Heart right ventricle (tissue), 16 donors: ENCODE results near the gene PHACTR3. TPM values are rescaled to one million over a fixed set of nuclear protein-coding genes. Genes with fewer than 3 reads are reported as not detected.

ENCODE experiments used
- ATAC-seq, 8 donors: fragments of 200-7000 bp; cut with Tn5 transposase; one replicate each; pipeline ENCODE4 v1.9.1; 2020; ENCODE audit warnings: mild to moderate bottlenecking in 8 of 8, moderate library complexity in 8 of 8, moderate number of reproducible peaks in 1 of 8
- DNase-seq, 2 donors: peaks; one replicate each; pipeline ENCODE4 v3.0.0-alpha.2; 2020
- H3K27ac ChIP-seq, 10 donors: fragments of 200-600 bp; sonication (generic) in 2 of 10; one replicate each; pipeline versions ENCODE4 v1.5.0 to v1.8.0; 2020 to 2022; ENCODE audit warnings: mild to moderate bottlenecking in 3 of 10
- H3K27me3 ChIP-seq, 7 donors: fragments of 200-600 bp; one replicate each; pipeline ENCODE4 v1.8.0; 2021 to 2022; ENCODE audit warnings: mild to moderate bottlenecking in 2 of 7
- H3K36me3 ChIP-seq, 9 donors: fragments of 200-600 bp; sonication (generic) in 1 of 9; one replicate each; pipeline versions ENCODE4 v1.5.0 to v1.8.0; 2020 to 2022; ENCODE audit warnings: mild to moderate bottlenecking in 2 of 9
- H3K4me1 ChIP-seq, 9 donors: fragments of 200-600 bp; sonication (generic) in 1 of 9; one replicate each; pipeline versions ENCODE4 v1.5.0 to v1.8.0; 2020 to 2022; ENCODE audit warnings: mild to moderate bottlenecking in 4 of 9
- H3K4me3 ChIP-seq, 10 donors: fragments of 200-600 bp; sonication (generic) in 2 of 10; one replicate each; pipeline versions ENCODE4 v1.5.0 to v1.8.0; 2020 to 2022; ENCODE audit warnings: mild to moderate bottlenecking in 7 of 10, moderate library complexity in 2 of 10
- H3K9me3 ChIP-seq, 11 donors: fragments of 200-600 bp in 10 of 11; sonication (generic) in 2 of 11; one replicate each; pipeline versions ENCODE4 v1.5.0 to v1.8.0; 2013 to 2022; ENCODE audit warnings: mild to moderate bottlenecking in 2 of 11, control low read depth in 1 of 11, moderate library complexity in 1 of 11
- WGBS, 2 donors: extraction: QIAGEN DNeasy Blood & Tissue Kit; methylation state at CpG; one replicate each; pipeline ENCODE4 v1.1.7; 2013; ENCODE audit warnings: inconsistent platforms in 1 of 2; 5-methylcytosine and 5-hydroxymethylcytosine counted together
- intact Hi-C, 10 donors: fragments of 100-400 bp; cut with DNase I; formaldehyde crosslinking; loops; one replicate each; pipeline versions ENCODE4 v1.11.1 to v1.14.2; 2022
- polyA plus RNA-seq, 2 donors: library from polyadenylated mRNA; stranded (reverse); fragments of 200-250 nt; gene quantifications; one replicate each; pipeline ENCODE4 v1.2.3, GENCODE V29; 2013
- total RNA-seq, 10 donors: library from RNA; stranded (reverse); fragmentation: NEBNext Ultra II Directional in 3 of 10; extraction: Animal tissue kit (Norgen Biotek cat#: 25700) in 3 of 10; gene quantifications; one replicate each; pipeline versions ENCODE4 v1.2.1 to v1.2.4, GENCODE V29; 2021 to 2023
- TF ChIP-seq, protein P1 (sequence below), 9 donors: fragments of 200-600 bp; sonication (generic) in 2 of 9; IDR thresholded peaks; one replicate each; pipeline versions ENCODE4 v1.5.0 to v1.8.0; 2021 to 2022; ENCODE audit warnings: antibody characterized with exemption in 9 of 9, mild to moderate bottlenecking in 5 of 9, moderate library complexity in 1 of 9
- donor health status: Arrhythmogenic right ventricular cardiomyopathy.
- donor health status: ischemic (EF 13 %, LVEDD 7.1; RV severe dilation, severe dysfunction).
- donor health status: healthy with polysubstance abuse.
- donor health status: DM: no; HTN: yes; CAD: no.
- donor health status: DM: no; HTN: no; CAD: no.
- donor health status: ischemic (EF 25% LVEDD 6.9; RV normal size, moderate dysfunction).
- donor health status: ischemic (EF 25% LVEDD 5.7; RV mildly dilated, moderate dysfunction).
- donor health status: healthy.
- donor health status: DM: yes; HTN: yes; CAD: no.
- donor health status: Ischemic cardiomyopathy.
- donor health status: ischemic (EF 35%, LVEDD 5.7; RV mildly dilated, moderate dysfunction).
- donor health status: nonischemic (EF 11% LVEDD 7.7; RV severe dilation, severe dysfunction).
- donor health status: DM: yes; HTN: yes; CAD: no.
- donor health status: PGD.
- donor health status: ischemic (EF 29% LVEDD 5.4; RV normal size, mild dysfunction).
- donor health status: nonischemic (EF 23%, LVEDD 6.1; RV moderate dilation, normal function).

Gene PHACTR3
- total and polyA plus RNA-seq, 12 donors = 0.51 to 24.1 (median 3.7) TPM

DNA sequence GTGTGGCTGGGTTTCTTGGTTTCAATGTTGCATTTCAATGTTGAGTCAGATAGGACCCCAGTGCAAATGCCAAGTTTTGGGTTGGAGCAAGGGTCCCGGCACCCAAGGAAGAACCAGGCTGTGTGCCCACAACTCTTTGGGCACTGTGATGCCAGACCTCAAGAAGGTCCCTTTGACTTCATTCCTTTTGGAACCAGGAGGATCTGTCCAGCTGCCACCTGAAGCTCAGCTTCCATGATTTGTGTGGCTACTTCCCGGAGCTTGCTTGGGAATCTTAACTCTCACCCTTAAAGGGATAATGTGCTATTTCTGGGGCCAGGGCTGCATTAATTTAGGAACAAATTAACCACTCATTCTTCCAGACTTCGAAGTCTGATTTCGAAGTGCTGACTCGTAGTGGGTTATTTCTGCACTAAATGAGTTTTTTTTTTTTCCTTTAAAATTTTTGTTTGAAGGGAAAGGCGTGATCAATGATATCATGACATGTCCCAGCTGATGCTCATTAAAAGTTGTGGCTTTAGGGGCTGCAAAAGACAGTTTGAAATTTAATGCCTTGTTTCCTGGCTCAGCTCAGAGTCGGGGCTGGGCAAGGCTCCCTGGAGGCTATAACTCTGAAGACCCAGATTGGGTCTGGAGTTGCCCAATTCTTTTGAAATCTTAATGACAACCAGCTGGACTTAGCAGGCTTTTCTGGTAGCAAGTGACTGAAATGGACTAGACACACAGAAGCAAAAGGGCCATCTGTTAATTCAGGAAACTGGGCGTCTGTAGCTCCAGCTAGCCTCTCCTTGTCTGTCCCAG lies 24.0 kb upstream of the PHACTR3 start:
- Histone ChIP-seq H3K27ac (no peak overlapping the region), H3K4me1 (peaks cover 0 to 28% (median 13%) of the 10 kb centered on the region in 9 donors), H3K36me3 (no peaks in the 10 kb centered on the region), H3K27me3 (peaks cover 0 to 45% (median 38%) of the 10 kb centered on the region in 7 donors), H3K9me3 (no peaks in the 10 kb centered on the region), H3K4me3 (no peak overlapping the region)
- TF ChIP-seq, protein P1, sequence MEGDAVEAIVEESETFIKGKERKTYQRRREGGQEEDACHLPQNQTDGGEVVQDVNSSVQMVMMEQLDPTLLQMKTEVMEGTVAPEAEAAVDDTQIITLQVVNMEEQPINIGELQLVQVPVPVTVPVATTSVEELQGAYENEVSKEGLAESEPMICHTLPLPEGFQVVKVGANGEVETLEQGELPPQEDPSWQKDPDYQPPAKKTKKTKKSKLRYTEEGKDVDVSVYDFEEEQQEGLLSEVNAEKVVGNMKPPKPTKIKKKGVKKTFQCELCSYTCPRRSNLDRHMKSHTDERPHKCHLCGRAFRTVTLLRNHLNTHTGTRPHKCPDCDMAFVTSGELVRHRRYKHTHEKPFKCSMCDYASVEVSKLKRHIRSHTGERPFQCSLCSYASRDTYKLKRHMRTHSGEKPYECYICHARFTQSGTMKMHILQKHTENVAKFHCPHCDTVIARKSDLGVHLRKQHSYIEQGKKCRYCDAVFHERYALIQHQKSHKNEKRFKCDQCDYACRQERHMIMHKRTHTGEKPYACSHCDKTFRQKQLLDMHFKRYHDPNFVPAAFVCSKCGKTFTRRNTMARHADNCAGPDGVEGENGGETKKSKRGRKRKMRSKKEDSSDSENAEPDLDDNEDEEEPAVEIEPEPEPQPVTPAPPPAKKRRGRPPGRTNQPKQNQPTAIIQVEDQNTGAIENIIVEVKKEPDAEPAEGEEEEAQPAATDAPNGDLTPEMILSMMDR (IDR thresholded peaks at IDR 0.05) = no peak
- intact Hi-C loops = loop anchor here in 1 of 10 donors (10.0 kb wide), 1 partner anchor 254 kb away; no protein-coding TSS in a partner anchor
- ATAC-seq (no peak), DNase-seq (no peak)
- 49 to 61% methylated on average over 8 of the region's 8 CpGs for WGBS, 2 donors

DNA sequence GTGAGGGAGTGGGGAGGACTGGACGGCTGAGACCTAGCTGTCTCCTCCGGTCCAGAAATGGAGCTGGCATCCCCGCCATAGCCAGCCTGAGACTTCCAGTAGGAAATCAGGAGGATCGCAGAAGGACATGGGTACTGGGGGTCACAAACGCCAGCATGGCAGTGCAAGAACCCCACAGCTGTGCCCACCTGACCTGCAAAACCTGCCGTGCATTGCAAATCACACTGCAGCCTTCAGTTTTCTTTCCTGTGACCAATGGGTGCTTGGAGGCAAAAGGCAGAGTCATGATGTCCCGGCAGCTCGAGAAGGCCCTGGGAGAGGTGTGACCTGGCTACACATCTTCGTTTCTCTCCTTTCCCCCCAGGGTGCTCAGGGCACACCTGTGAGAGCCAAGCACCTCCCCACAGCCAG lies 23.3 kb upstream of the PHACTR3 start:
- 76% methylated on average over 9 of the region's 9 CpGs for WGBS, 2 donors
- intact Hi-C loops = loop anchor here in 2 of 10 donors (1.0 to 10.0 kb wide), 2 partner anchors 11 to 254 kb away; no protein-coding TSS in a partner anchor
- Histone ChIP-seq H3K9me3 (no peaks in the 10 kb centered on the region), H3K4me1 (peaks cover 0 to 32% (median 13%) of the 10 kb centered on the region in 9 donors), H3K27me3 (peaks cover 0 to 38% (median 34%) of the 10 kb centered on the region in 7 donors), H3K27ac (no peak overlapping the region), H3K4me3 (no peak overlapping the region), H3K36me3 (no peaks in the 10 kb centered on the region)
- ATAC-seq (no peak), DNase-seq (no peak)
- TF ChIP-seq, protein P1 (IDR thresholded peaks at IDR 0.05) = no peak

DNA sequence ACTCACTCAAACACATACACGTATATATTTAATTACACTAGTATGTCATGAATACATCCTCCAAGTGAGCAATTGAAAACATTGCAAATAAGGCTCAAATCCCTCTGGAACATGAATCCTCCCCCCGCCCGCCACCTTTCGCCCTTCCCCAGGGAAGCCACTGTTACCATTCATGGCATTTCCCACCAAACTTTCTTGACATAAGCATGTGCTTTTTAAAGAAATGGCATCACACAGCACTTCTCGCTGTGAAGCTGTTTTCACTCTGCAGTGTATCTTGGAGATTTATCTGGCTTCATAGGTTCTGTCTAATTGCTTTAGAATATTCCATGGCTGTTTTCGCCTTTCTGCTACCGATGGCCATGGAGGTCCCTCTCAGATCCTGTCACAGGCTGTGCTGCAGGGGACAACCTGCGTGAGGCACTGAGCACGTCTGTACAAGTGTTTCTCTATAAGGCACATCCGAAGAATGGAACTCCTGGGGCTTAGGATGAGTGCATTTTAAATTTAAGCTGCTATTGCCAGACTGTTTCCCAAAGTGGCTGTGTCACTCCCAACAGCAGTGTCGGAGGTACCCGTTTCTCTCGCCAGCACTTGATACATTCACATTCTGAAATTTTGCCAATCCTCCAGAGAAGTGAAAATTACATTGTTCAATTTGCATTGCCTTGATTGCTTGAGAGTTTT lies 22.2 kb upstream of the PHACTR3 start:
- Histone ChIP-seq H3K36me3 (no peaks in the 10 kb centered on the region), H3K27me3 (peaks cover 0 to 29% (median 24%) of the 10 kb centered on the region in 7 donors), H3K4me1 (peaks cover 0 to 33% (median 13%) of the 10 kb centered on the region in 9 donors), H3K27ac (peak overlapping the region in 1 of 10 donors; percentile 73), H3K4me3 (no peak overlapping the region), H3K9me3 (peaks cover 0 to under 1% (median 0%) of the 10 kb centered on the region in 11 donors)
- DNase-seq (no peak), ATAC-seq (no peak)
- WGBS, 2 donors = 79 to 81% methylated on average over 13 of the region's 13 CpGs
- intact Hi-C loops = loop anchor here in 2 of 10 donors (1.0 to 10.0 kb wide), 2 partner anchors 12 to 253 kb away; no protein-coding TSS in a partner anchor
- TF ChIP-seq, protein P1 (IDR thresholded peaks at IDR 0.05) = no peak
